KMS-11 (cell line): ENCODE measurements around the gene TDO2.
"Not testable (repeated sequence)": the region's sequence is repeated elsewhere in the genome, so short reads cannot be mapped to it uniquely, and the experiment has no call there.

Experiments
- H2AFZ ChIP-seq: fragments of 200-600 bp; sonication (generic); 2 replicates; pipeline ENCODE4 v1.6.1; 2016; ENCODE audit warnings: antibody characterized with exemption, mixed run types, low read depth
- H3K27ac ChIP-seq: fragments of 200-600 bp; sonication (generic); 2 replicates; pipeline ENCODE4 v1.6.1; 2016; ENCODE audit warnings: mild to moderate bottlenecking, mixed run types
- H3K27me3 ChIP-seq: fragments of 200-600 bp; sonication (generic); 2 replicates; pipeline ENCODE4 v1.6.1; 2017; ENCODE audit warnings: mild to moderate bottlenecking, low read depth, mixed run types, moderate library complexity; ENCODE audit not compliant: insufficient read depth
- H3K36me3 ChIP-seq: fragments of 200-600 bp; sonication (generic); 2 replicates; pipeline ENCODE4 v1.6.1; 2017; ENCODE audit warnings: mild to moderate bottlenecking, mixed run types; ENCODE audit not compliant: insufficient read depth
- H3K4me1 ChIP-seq: fragments of 200-600 bp; sonication (generic); 2 replicates; pipeline ENCODE4 v1.6.1; 2016; ENCODE audit warnings: mild to moderate bottlenecking, low read depth, mixed run types; ENCODE audit not compliant: poor library complexity, severe bottlenecking
- H3K4me2 ChIP-seq: fragments of 200-600 bp; sonication (generic); 2 replicates; pipeline ENCODE4 v1.7.0; 2016; ENCODE audit warnings: mild to moderate bottlenecking, mixed run types
- H3K4me3 ChIP-seq: fragments of 200-600 bp; sonication (generic); IDR thresholded peaks from 2 replicates; pipeline ENCODE4 v1.6.1; 2017; ENCODE audit warnings: low read depth, low read length, mixed read lengths; ENCODE audit not compliant: insufficient read depth
- H3K79me2 ChIP-seq: fragments of 200-600 bp; sonication (generic); 2 replicates; pipeline ENCODE4 v1.6.1; 2016; ENCODE audit warnings: low read depth, mixed run types; ENCODE audit not compliant: insufficient read depth
- H3K9ac ChIP-seq: fragments of 200-600 bp; sonication (generic); 2 replicates; pipeline ENCODE4 v1.6.1; 2016; ENCODE audit warnings: mild to moderate bottlenecking, mixed run types
- H4K20me1 ChIP-seq: fragments of 200-600 bp; sonication (generic); 2 replicates; pipeline ENCODE4 v1.6.1; 2016; ENCODE audit warnings: mild to moderate bottlenecking, mixed run types; ENCODE audit not compliant: insufficient read depth
- CTCF ChIP-seq: fragments of 200-600 bp; sonication (generic); conservative IDR thresholded peaks from 2 replicates; pipeline ENCODE4 v1.6.1; 2017; ENCODE audit warnings: low read depth, mild to moderate bottlenecking, antibody characterized with exemption, low read length, moderate library complexity, mixed read lengths

The TDO2 gene

GRCh38 chr4:155887847-155888570, 15.5 kb upstream of the TDO2 start:
- Histone ChIP-seq H3K9ac (no peak overlapping the region), H3K27ac (no peak overlapping the region), H2AFZ (no peak overlapping the region), H3K4me3 (no peak overlapping the region), H3K4me2 (no peak overlapping the region), H3K79me2 (no peaks in the 10 kb centered on the region), H3K4me1 (no peaks in the 10 kb centered on the region), H3K27me3 (no peaks in the 10 kb centered on the region), H4K20me1 (no peaks in the 10 kb centered on the region), H3K36me3 (no peaks in the 10 kb centered on the region)
- no peak for TF ChIP-seq CTCF

DNA sequence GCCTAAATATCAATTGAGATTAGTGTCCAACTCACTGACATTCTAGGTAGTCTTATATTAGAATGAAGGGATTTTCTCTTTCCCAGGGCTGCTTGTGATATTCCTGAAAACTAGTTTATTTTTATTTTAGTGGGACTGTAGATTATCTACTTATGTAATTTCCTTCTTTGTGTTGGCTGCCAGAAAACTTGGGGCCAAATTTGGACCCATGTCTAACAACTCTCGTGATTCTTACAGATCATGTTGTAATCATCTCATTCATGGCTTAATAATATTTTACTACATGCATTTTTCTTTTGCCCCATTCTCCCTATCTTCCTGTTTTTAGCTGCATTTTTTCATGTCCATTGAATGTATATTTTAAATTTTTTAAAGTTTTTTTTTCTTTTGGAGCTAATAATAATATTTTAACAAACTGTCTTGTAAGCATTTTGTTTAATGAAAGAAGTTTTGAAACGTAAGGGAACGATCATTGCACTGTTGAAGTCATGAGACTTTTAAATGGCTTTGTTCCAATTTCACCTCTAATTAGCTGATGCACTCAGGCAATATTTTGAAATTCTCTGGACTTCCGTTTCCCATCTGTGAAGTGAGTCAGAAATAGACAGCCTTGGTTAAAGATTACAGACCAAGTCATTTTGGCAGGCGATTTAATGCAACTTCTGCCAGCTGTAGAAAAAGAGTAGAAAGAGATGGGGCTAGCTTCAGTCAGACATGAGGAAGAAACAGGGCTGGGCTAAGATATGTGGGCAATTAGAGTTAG, 14.3 kb upstream of the TDO2 start:
- H3K4me1 ChIP-seq: no peaks in the 10 kb centered on the region
- no peak overlapping the region for H3K27ac ChIP-seq
- H3K4me2 ChIP-seq: no peak overlapping the region
- H3K9ac ChIP-seq: no peak overlapping the region
- H2AFZ ChIP-seq: no peak overlapping the region
- TF ChIP-seq CTCF: no peak
- no peaks in the 10 kb centered on the region for H4K20me1 ChIP-seq
- no peaks in the 10 kb centered on the region for H3K36me3 ChIP-seq
- H3K4me3 ChIP-seq: no peak overlapping the region
- no peaks in the 10 kb centered on the region for H3K27me3 ChIP-seq
- no peaks in the 10 kb centered on the region for H3K79me2 ChIP-seq

- Histone ChIP-seq H3K9ac (no peak overlapping the region), H3K4me2 (no peak overlapping the region), H3K27me3 (no peaks in the 10 kb centered on the region), H3K4me3 (no peak overlapping the region), H3K79me2 (no peaks in the 10 kb centered on the region), H3K36me3 (no peaks in the 10 kb centered on the region), H2AFZ (no peak overlapping the region), H3K4me1 (no peaks in the 10 kb centered on the region), H4K20me1 (no peaks in the 10 kb centered on the region), H3K27ac (no peak overlapping the region)
- no peak for TF ChIP-seq CTCF
These were observed 13.6 kb upstream of the TDO2 start for GRCh38 chr4:155889946-155890345.

- no peak for TF ChIP-seq CTCF
These were observed 12.4 kb upstream of the TDO2 start for GRCh38 chr4:155891058-155891457.

GRCh38 chr4:155898371-155898770, 5.1 kb upstream of the TDO2 start:
- not testable (repeated sequence) for H4K20me1 ChIP-seq, H3K36me3 ChIP-seq, H3K27ac ChIP-seq, H3K4me3 ChIP-seq, H3K9ac ChIP-seq, H3K79me2 ChIP-seq, H2AFZ ChIP-seq, H3K4me2 ChIP-seq, H3K27me3 ChIP-seq
- H3K4me1 ChIP-seq: peaks cover 24% of the 10 kb centered on the region

More at GRCh38 chr4:155891058-155891457, 12.4 kb upstream of the TDO2 start:
- Histone ChIP-seq H3K36me3 (no peaks in the 10 kb centered on the region), H3K79me2 (no peaks in the 10 kb centered on the region), H3K4me1 (no peaks in the 10 kb centered on the region), H3K27ac (no peak overlapping the region), H3K4me3 (no peak overlapping the region), H3K4me2 (no peak overlapping the region), H2AFZ (no peak overlapping the region), H3K27me3 (no peaks in the 10 kb centered on the region), H4K20me1 (no peaks in the 10 kb centered on the region), H3K9ac (no peak overlapping the region)
